GM23338 (cell line): Measurements from ENCODE around the gene METTL22. TPM values are rescaled to one million over a fixed set of nuclear protein-coding genes. Genes with fewer than 3 reads are reported as not detected.
A peak's percentile ranks its signal among the peaks of the same experiment; 100 is the strongest.

Experiments
- ATAC-seq: fragments of 200-7000 bp; cut with Tn5 transposase; 3 replicates; pipeline ENCODE4 v1.9.1; 2020
- DNase-seq: peaks from one replicate; pipeline ENCODE4 v3.0.0-alpha.2; 2015; ENCODE audit warnings: low spot score
- H2AFZ ChIP-seq: fragments of 200-600 bp; sonication (generic); 2 replicates; pipeline ENCODE4 v1.8.0; 2016; ENCODE audit warnings: antibody characterized with exemption, mild to moderate bottlenecking, moderate library complexity
- H3F3A ChIP-seq: fragments of 200-600 bp; sonication (generic); replicated peaks from 2 replicates; pipeline ENCODE4 v1.8.0; 2017; ENCODE audit warnings: antibody characterized with exemption, mixed run types, low read depth
- H3K27ac ChIP-seq: fragments of 200-600 bp; sonication (generic); 2 replicates; pipeline ENCODE4 v1.6.1; 2016; ENCODE audit warnings: low read depth
- H3K27me3 ChIP-seq: fragments of 200-600 bp; sonication (generic); 2 replicates; pipeline ENCODE4 v1.8.0; 2016; ENCODE audit warnings: mild to moderate bottlenecking, mixed run types, moderate library complexity; ENCODE audit not compliant: insufficient read depth
- H3K36me3 ChIP-seq: fragments of 200-600 bp; sonication (generic); 2 replicates; pipeline ENCODE4 v1.8.0; 2016; ENCODE audit warnings: mild to moderate bottlenecking; ENCODE audit not compliant: insufficient read depth
- H3K4me1 ChIP-seq: fragments of 200-600 bp; sonication (generic); 2 replicates; pipeline ENCODE4 v1.8.0; 2016; ENCODE audit warnings: mild to moderate bottlenecking, moderate library complexity; ENCODE audit not compliant: insufficient read depth
- H3K4me2 ChIP-seq: fragments of 200-600 bp; sonication (generic); 2 replicates; pipeline ENCODE4 v1.7.1; 2017; ENCODE audit warnings: mixed run types
- H3K4me3 ChIP-seq: fragments of 200-600 bp; sonication (generic); 2 replicates; pipeline ENCODE4 v1.6.1; 2016; ENCODE audit warnings: mixed run types
- H3K79me2 ChIP-seq: fragments of 200-600 bp; sonication (generic); replicated peaks from 2 replicates; pipeline ENCODE4 v1.8.0; 2017; ENCODE audit warnings: mild to moderate bottlenecking; ENCODE audit not compliant: insufficient read depth
- H3K9me2 ChIP-seq: fragments of 200-600 bp; sonication (generic); 2 replicates; pipeline ENCODE4 v1.8.0; 2017; ENCODE audit not compliant: insufficient read depth
- H4K20me1 ChIP-seq: fragments of 200-600 bp; sonication (generic); replicated peaks from 2 replicates; pipeline ENCODE4 v1.8.0; 2017; ENCODE audit warnings: mild to moderate bottlenecking; ENCODE audit not compliant: insufficient read depth
- H3K27ac Mint-ChIP-seq: 2 replicates; pipeline ENCODE4 v1.8.0; 2020; ENCODE audit warnings: inconsistent platforms, mild to moderate bottlenecking, moderate library complexity, mixed read lengths
- H3K27me3 Mint-ChIP-seq: 3 replicates; pipeline ENCODE4 v1.8.0; 2022; ENCODE audit warnings: low read depth, mild to moderate bottlenecking, moderate library complexity, mixed read lengths, inconsistent platforms; ENCODE audit not compliant: insufficient read depth, poor library complexity
- H3K36me3 Mint-ChIP-seq: 3 replicates; pipeline ENCODE4 v1.8.0; 2021; ENCODE audit warnings: low read depth, mild to moderate bottlenecking, inconsistent platforms, moderate library complexity, mixed read lengths
- H3K4me1 Mint-ChIP-seq: 3 replicates; pipeline ENCODE4 v1.8.0; 2020; ENCODE audit warnings: mild to moderate bottlenecking, inconsistent platforms, mixed read lengths
- H3K4me3 Mint-ChIP-seq: 3 replicates; pipeline ENCODE4 v1.8.0; 2021; ENCODE audit warnings: moderate library complexity, mild to moderate bottlenecking, inconsistent platforms, mixed read lengths
- H3K9me3 Mint-ChIP-seq: 3 replicates; pipeline ENCODE4 v1.8.0; 2020; ENCODE audit warnings: moderate library complexity, mild to moderate bottlenecking, inconsistent platforms, mixed read lengths
- CREB1 ChIP-seq: fragments of 250-450 bp; sonication (Bioruptor Pico); IDR thresholded peaks from 2 replicates; pipeline ENCODE4 v1.5.0; 2020; ENCODE audit warnings: low read depth, mild to moderate bottlenecking, moderate library complexity
- CTCF ChIP-seq, 2 experiments: fragments of 200-600 bp in 1 of 2; sonication (generic) in 1 of 2; conservative IDR thresholded peaks; 2 replicates each; pipeline versions ENCODE4 v1.5.1 to v1.6.1; 2016 to 2017; ENCODE audit warnings: antibody characterized with exemption in 2 of 2, low read depth in 2 of 2, mild to moderate bottlenecking in 2 of 2, moderate library complexity in 1 of 2
- EZH2 ChIP-seq: fragments of 200-600 bp; sonication (generic); IDR thresholded peaks from one replicate; pipeline ENCODE4 v1.8.0; 2017; ENCODE audit warnings: antibody characterized with exemption, mild to moderate bottlenecking, low read depth; ENCODE audit not compliant: unreplicated experiment
- EZH2phosphoT487 ChIP-seq: fragments of 200-600 bp; sonication (generic); IDR thresholded peaks from one replicate; pipeline ENCODE4 v1.8.1; 2018; ENCODE audit warnings: antibody characterized with exemption; ENCODE audit not compliant: unreplicated experiment
- NANOG ChIP-seq: IDR thresholded peaks from 2 replicates; pipeline ENCODE4 v1.6.1; 2016; ENCODE audit warnings: antibody characterized with exemption, borderline replicate concordance
- POLR2AphosphoS5 ChIP-seq: IDR thresholded peaks from 2 replicates; pipeline ENCODE4 v1.6.1; 2016; ENCODE audit warnings: antibody characterized with exemption, low read depth
- STAT1 ChIP-seq: IDR thresholded peaks from one replicate; pipeline ENCODE4 v1.6.1; 2016; ENCODE audit warnings: antibody characterized with exemption; ENCODE audit not compliant: unreplicated experiment
- ZNF114 ChIP-seq: fragments of 250-450 bp; sonication (Bioruptor Pico); IDR thresholded peaks from 2 replicates; pipeline ENCODE4 v1.5.0; 2020; ENCODE audit warnings: mild to moderate bottlenecking, moderate library complexity
- ZNF331 ChIP-seq: fragments of 250-450 bp; sonication (Bioruptor Pico); IDR thresholded peaks from 2 replicates; pipeline ENCODE4 v1.5.0; 2020; ENCODE audit warnings: low read depth, mild to moderate bottlenecking, moderate library complexity
- ZNF462 ChIP-seq: fragments of 250-450 bp; sonication (Bioruptor Pico); IDR thresholded peaks from 2 replicates; pipeline ENCODE4 v1.5.0; 2020; ENCODE audit warnings: mild to moderate bottlenecking, moderate library complexity
- polyA plus RNA-seq: library from polyadenylated mRNA; unstranded; fragments of >200 nt; fragmentation: Nextera tagmentation; extraction: Ambion mirVana; gene quantifications from 2 replicates; pipeline ENCODE4 v1.2.1, GENCODE V29; 2016
- total RNA-seq: library from RNA; depleted of rRNA; stranded (reverse); fragments of >200 nt; shearing (Covaris generic); gene quantifications from 2 replicates; pipeline ENCODE4 v1.2.3, GENCODE V29; 2014

The METTL22 gene
- total and polyA plus RNA-seq, 2 experiments from 2014 or later: 51.4 to 51.8 TPM

- TF ChIP-seq CTCF (conservative IDR thresholded peaks at IDR 0.05; ENCODE audit: low read depth in 2 of 2): no peak
Measured at GRCh38 chr16:8621222-8621571, 301 bp upstream of the METTL22 start (continued).

GRCh38 chr16:8622315-8622656 lies 788 bp downstream of the METTL22 start:
- peaks cover 35% of the 10 kb centered on the region for H3K79me2 ChIP-seq
- TF ChIP-seq ZNF331: no peak
- TF ChIP-seq ZNF114 (CRISPR knock-in tag): no peak
- no peak for TF ChIP-seq CTCF (conservative IDR thresholded peaks at IDR 0.05; ENCODE audit: low read depth in 2 of 2)
- TF ChIP-seq POLR2AphosphoS5: no peak
- H3F3A ChIP-seq: no peaks in the 10 kb centered on the region
- peak overlapping the region; percentile 93 for H3K4me2 ChIP-seq
- H3K27ac Mint-ChIP-seq: peak overlapping the region; percentile 95
- H3K4me1 ChIP-seq: peaks cover 7% of the 10 kb centered on the region; the same call in 1 of the 2 replicates
- peaks cover 30% of the 10 kb centered on the region for H3K36me3 Mint-ChIP-seq
- H3K27me3 ChIP-seq: no peaks in the 10 kb centered on the region
- peaks cover 14% of the 10 kb centered on the region; the same call in 1 of the 2 replicates for H3K36me3 ChIP-seq
- peaks cover 8% of the 10 kb centered on the region for H3K27me3 Mint-ChIP-seq
- peaks cover 8% of the 10 kb centered on the region; the same call in 1 of the 2 replicates for H4K20me1 ChIP-seq
- H3K9me2 ChIP-seq: no peaks in the 10 kb centered on the region
- H2AFZ ChIP-seq: peak overlapping the region; percentile 96; the same call in 1 of the 2 replicates
- H3K27ac ChIP-seq: peak overlapping the region; percentile 97
- H3K4me1 Mint-ChIP-seq: peaks cover 2% of the 10 kb centered on the region; the same call in 1 of the 3 replicates
- ATAC-seq (peak; percentile 64), DNase-seq (no peak)
- peak overlapping the region; percentile 96 for H3K4me3 Mint-ChIP-seq
- H3K4me3 ChIP-seq: peak overlapping the region; percentile 100
- H3K9me3 Mint-ChIP-seq: peaks cover 4% of the 10 kb centered on the region; the same call in 1 of the 3 replicates

GRCh38 chr16:8623634-8624033 lies 2.1 kb downstream of the METTL22 start:
- Mint-ChIP-seq H3K4me3 (peak overlapping the region; percentile 40; the same call in 1 of the 3 replicates), H3K27me3 (peaks cover 5% of the 10 kb centered on the region), H3K4me1 (peaks cover 2% of the 10 kb centered on the region; the same call in 1 of the 3 replicates), H3K27ac (no peak overlapping the region), H3K36me3 (peaks cover 43% of the 10 kb centered on the region), H3K9me3 (peaks cover 4% of the 10 kb centered on the region; the same call in 1 of the 3 replicates)
- H4K20me1 ChIP-seq: peaks cover 14% of the 10 kb centered on the region; the same call in 1 of the 2 replicates
- H3K36me3 ChIP-seq: peaks cover 23% of the 10 kb centered on the region
- ATAC-seq (no peak), DNase-seq (no peak)
- peaks cover 40% of the 10 kb centered on the region for H3K79me2 ChIP-seq
- no peaks in the 10 kb centered on the region for H3K9me2 ChIP-seq
- H3K4me1 ChIP-seq: peaks cover 7% of the 10 kb centered on the region; the same call in 1 of the 2 replicates
- no peaks in the 10 kb centered on the region for H3K27me3 ChIP-seq
- H3K4me2 ChIP-seq: 0 out of 2 replicates have a peak overlapping the region, but pooled peaks have one; percentile 93
- no peaks in the 10 kb centered on the region for H3F3A ChIP-seq
- no peak overlapping the region for H2AFZ ChIP-seq
- no peak overlapping the region for H3K4me3 ChIP-seq
- no peak overlapping the region for H3K27ac ChIP-seq
- TF ChIP-seq EZH2phosphoT487 (no peak), ZNF462 (CRISPR knock-in tag) (no peak), ZNF114 (CRISPR knock-in tag) (no peak), EZH2 (no peak), CREB1 (no peak), STAT1 (no peak), NANOG (no peak)
